ENCODE data around the gene COX17. TPM values are rescaled to one million over a fixed set of nuclear protein-coding genes. Genes with fewer than 3 reads are reported as not detected.
A peak's percentile ranks its signal among the peaks of the same experiment; 100 is the strongest.

COX17 gene
- total RNA-seq, 1 experiment from 2014 or later = 51.6 TPM

- H3K4me2 ChIP-seq (ENCODE audit: low read length) = peak overlapping the region; percentile 58
- H3K27me3 ChIP-seq (ENCODE audit: insufficient read depth, low read length) = no peaks in the 10 kb centered on the region
- ChIA-PET RAD21 (ENCODE audit: low non-redundant PET in 1 of 2, low total read pairs in 2 of 2, uncharacterized antibody in 2 of 2, unreplicated experiment in 2 of 2) (no interaction called here), POLR2A (no interaction called here), CTCF (interaction anchor here (2.1 kb wide), 1 partner anchor 42 kb away, joined by 5 read pairs; no protein-coding TSS in a partner anchor)
- H3K9ac ChIP-seq (ENCODE audit: low read length) = peak overlapping the region; percentile 10; the same call in 1 of the 2 replicates
- H3K9me3 ChIP-seq (ENCODE audit: control insufficient read depth in 1 of 2, insufficient read depth in 1 of 2, low read depth in 1 of 2, low read length in 2 of 2) = no peaks in the 10 kb centered on the region
- H3K9me2 ChIP-seq (ENCODE audit: insufficient read depth) = no peaks in the 10 kb centered on the region
- H3K4me3 ChIP-seq (replicated peaks in 1 of 2; ENCODE audit: low read depth in 1 of 2, low read length in 2 of 2) = peak overlapping the region in 1 of 2 experiments; percentile 18; a peak in 1 of 4 replicates
- H4K20me1 ChIP-seq (ENCODE audit: insufficient read depth) = no peaks in the 10 kb centered on the region
- ATAC-seq (peak; percentile 45; the same call in 1 of the 2 replicates), DNase-seq (ENCODE audit: low read depth, low spot score) (no peak)
- no peaks in the 10 kb centered on the region for H3K79me2 ChIP-seq (ENCODE audit: insufficient read depth, low read length)
- intact Hi-C loops (cut with micrococcal nuclease) = no loop called here
- H3K4me1 ChIP-seq (ENCODE audit: control insufficient read depth in 1 of 2, insufficient read depth in 2 of 2, low read length in 2 of 2) = peaks cover 0 to 35% of the 10 kb centered on the region in 2 experiments; a peak in 2 of 4 replicates
- no peak overlapping the region for H3K27ac ChIP-seq (ENCODE audit: low read depth, low read length)
- peak overlapping the region; percentile 3 for H2AFZ ChIP-seq (ENCODE audit: low read depth, low read length, poor library complexity, severe bottlenecking)
- no peaks in the 10 kb centered on the region for H3K36me3 ChIP-seq (ENCODE audit: control insufficient read depth in 1 of 2, insufficient read depth in 2 of 2, low read length in 2 of 2)
- TF ChIP-seq, protein P1, sequence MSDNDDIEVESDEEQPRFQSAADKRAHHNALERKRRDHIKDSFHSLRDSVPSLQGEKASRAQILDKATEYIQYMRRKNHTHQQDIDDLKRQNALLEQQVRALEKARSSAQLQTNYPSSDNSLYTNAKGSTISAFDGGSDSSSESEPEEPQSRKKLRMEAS (IDR thresholded peaks at IDR 0.05) = no peak
- no peak for TF ChIP-seq SP1 (IDR thresholded peaks at IDR 0.05; ENCODE audit: low read depth)
- no peak for TF ChIP-seq JUND (IDR thresholded peaks at IDR 0.05)
- no peak for TF ChIP-seq SIN3A (IDR thresholded peaks at IDR 0.05; ENCODE audit: low read depth)
- TF ChIP-seq, protein P2, sequence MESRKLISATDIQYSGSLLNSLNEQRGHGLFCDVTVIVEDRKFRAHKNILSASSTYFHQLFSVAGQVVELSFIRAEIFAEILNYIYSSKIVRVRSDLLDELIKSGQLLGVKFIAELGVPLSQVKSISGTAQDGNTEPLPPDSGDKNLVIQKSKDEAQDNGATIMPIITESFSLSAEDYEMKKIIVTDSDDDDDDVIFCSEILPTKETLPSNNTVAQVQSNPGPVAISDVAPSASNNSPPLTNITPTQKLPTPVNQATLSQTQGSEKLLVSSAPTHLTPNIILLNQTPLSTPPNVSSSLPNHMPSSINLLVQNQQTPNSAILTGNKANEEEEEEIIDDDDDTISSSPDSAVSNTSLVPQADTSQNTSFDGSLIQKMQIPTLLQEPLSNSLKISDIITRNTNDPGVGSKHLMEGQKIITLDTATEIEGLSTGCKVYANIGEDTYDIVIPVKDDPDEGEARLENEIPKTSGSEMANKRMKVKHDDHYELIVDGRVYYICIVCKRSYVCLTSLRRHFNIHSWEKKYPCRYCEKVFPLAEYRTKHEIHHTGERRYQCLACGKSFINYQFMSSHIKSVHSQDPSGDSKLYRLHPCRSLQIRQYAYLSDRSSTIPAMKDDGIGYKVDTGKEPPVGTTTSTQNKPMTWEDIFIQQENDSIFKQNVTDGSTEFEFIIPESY (IDR thresholded peaks at IDR 0.05; ENCODE audit: extremely low read depth, insufficient replicate concordance, low read length) = no peak
- no peak for TF ChIP-seq EGR1 (IDR thresholded peaks at IDR 0.05; ENCODE audit: low read depth)
- TF ChIP-seq TCF7L2 (IDR thresholded peaks at IDR 0.05; ENCODE audit: borderline replicate concordance, extremely low read depth, insufficient read depth, insufficient read length) = no peak
- TF ChIP-seq CTCF (IDR thresholded peaks at IDR 0.05 in 2 of 3, conservative IDR thresholded peaks at IDR 0.05 in 1 of 3; ENCODE audit: borderline replicate concordance in 1 of 3, insufficient read depth in 1 of 3, low read depth in 2 of 3, low read length in 2 of 3) = no peak
- TF ChIP-seq EZH2phosphoT487 (IDR thresholded peaks at IDR 0.05; ENCODE audit: borderline replicate concordance) = no peak
- TF ChIP-seq SRF (IDR thresholded peaks at IDR 0.05; ENCODE audit: low read depth) = no peak
- TF ChIP-seq, protein P3, sequence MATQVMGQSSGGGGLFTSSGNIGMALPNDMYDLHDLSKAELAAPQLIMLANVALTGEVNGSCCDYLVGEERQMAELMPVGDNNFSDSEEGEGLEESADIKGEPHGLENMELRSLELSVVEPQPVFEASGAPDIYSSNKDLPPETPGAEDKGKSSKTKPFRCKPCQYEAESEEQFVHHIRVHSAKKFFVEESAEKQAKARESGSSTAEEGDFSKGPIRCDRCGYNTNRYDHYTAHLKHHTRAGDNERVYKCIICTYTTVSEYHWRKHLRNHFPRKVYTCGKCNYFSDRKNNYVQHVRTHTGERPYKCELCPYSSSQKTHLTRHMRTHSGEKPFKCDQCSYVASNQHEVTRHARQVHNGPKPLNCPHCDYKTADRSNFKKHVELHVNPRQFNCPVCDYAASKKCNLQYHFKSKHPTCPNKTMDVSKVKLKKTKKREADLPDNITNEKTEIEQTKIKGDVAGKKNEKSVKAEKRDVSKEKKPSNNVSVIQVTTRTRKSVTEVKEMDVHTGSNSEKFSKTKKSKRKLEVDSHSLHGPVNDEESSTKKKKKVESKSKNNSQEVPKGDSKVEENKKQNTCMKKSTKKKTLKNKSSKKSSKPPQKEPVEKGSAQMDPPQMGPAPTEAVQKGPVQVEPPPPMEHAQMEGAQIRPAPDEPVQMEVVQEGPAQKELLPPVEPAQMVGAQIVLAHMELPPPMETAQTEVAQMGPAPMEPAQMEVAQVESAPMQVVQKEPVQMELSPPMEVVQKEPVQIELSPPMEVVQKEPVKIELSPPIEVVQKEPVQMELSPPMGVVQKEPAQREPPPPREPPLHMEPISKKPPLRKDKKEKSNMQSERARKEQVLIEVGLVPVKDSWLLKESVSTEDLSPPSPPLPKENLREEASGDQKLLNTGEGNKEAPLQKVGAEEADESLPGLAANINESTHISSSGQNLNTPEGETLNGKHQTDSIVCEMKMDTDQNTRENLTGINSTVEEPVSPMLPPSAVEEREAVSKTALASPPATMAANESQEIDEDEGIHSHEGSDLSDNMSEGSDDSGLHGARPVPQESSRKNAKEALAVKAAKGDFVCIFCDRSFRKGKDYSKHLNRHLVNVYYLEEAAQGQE (IDR thresholded peaks at IDR 0.05; ENCODE audit: low read depth) = no peak
- TF ChIP-seq ZNF274 (IDR thresholded peaks at IDR 0.05; ENCODE audit: low read depth, low read length) = no peak
- TF ChIP-seq EZH2 (IDR thresholded peaks at IDR 0.05) = no peak
- no peak for TF ChIP-seq CEBPB (IDR thresholded peaks at IDR 0.05; ENCODE audit: low read depth)
- TF ChIP-seq ELF1 (IDR thresholded peaks at IDR 0.05; ENCODE audit: borderline replicate concordance, low read depth) = no peak
- no peak for TF ChIP-seq ZFX (IDR thresholded peaks at IDR 0.05)
- no peak for TF ChIP-seq FOSL1 (IDR thresholded peaks at IDR 0.05; ENCODE audit: low read depth)
- no TSS peak for BruUV-seq (replicated peaks)
Measured at GRCh38 chr3:119642746-119643473, 34.3 kb downstream of the COX17 start.
